MM.1S (cell line): ENCODE data around the gene CASP10.

Source experiments
- CTCF ChIP-seq: fragments of 300-600 bp; sonication (generic); IDR thresholded peaks from 2 replicates; pipeline ENCODE4 v1.5.1; 2016; ENCODE audit warnings: antibody characterized with exemption, low read length, mixed read lengths
- EZH2 ChIP-seq: fragments of 300-600 bp; sonication (generic); optimal IDR thresholded peaks from 2 replicates; pipeline ENCODE3; 2017; ENCODE audit warnings: low read depth, mild to moderate bottlenecking, antibody characterized with exemption, low read length, mixed read lengths
- EZH2phosphoT487 ChIP-seq: fragments of 300-600 bp; sonication (generic); IDR thresholded peaks from 2 replicates; pipeline ENCODE4 v1.6.1; 2018; ENCODE audit warnings: antibody characterized with exemption, low read length

DNA sequence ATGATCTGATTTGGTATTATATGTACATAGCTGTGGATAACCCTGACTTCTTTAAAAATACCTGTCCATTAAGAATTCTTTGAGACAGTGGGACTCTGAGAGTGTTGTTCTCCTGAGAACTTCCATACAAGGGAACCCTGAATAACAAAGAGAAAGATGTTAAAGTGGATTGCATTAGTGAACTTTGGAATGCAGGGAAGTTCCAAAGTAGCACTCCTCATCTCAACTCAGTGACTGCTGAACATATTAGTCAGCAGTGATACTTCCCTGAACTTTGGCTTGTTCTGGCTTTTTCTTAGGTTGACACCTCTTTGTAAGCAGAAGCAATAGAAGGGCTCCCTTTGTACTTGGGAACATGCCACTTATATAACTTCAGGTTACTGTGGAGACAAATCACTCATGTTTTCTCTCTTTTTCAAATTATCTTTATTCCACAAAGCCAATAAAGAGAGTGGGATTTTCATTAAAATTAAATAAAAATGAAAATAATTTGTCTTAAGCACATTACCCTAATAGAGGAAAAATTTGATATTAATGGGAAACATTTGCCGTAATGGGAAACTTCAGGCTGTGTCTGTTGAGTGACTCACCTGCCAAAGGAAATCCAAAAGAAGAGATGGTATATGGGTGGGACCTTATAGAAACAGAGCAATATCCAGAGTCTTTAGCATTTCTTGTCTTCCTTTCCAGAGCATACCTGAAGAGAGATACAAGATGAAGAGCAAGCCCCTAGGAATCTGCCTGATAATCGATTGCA is 33.7 kb upstream of the CASP10 start:
- TF ChIP-seq CTCF = no peak
- TF ChIP-seq EZH2 = no peak
- TF ChIP-seq EZH2phosphoT487 = no peak
